ENCODE measurements around the gene ISOC1. TPM values are rescaled to one million over a fixed set of nuclear protein-coding genes. Genes with fewer than 3 reads are reported as not detected.

ISOC1 gene
- polyA plus RNA-seq, 1 donor (not counting 4 experiments of a cell fraction or from before 2014, with no cell fraction given): 26.4 TPM

DNA sequence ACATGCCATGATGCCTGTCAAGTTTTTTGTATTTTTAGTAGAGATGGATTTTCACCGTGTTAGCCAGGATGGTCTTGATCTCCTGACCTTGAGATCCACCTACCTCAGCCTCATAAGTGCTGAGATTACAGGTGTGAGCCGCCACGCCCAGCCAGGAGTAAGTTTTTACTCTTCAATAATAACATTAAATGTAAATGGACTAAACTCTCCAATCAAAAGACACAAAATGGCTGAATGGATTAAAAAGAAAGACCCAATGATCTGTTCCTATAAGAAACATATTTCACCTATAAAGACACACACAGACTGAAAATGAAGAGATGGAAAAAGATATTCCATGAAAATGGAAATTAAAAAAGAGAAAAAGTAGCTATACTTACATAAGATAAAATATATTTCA lies 37.2 kb upstream of the ISOC1 start:
- FAIRE-seq: no peak

DNA sequence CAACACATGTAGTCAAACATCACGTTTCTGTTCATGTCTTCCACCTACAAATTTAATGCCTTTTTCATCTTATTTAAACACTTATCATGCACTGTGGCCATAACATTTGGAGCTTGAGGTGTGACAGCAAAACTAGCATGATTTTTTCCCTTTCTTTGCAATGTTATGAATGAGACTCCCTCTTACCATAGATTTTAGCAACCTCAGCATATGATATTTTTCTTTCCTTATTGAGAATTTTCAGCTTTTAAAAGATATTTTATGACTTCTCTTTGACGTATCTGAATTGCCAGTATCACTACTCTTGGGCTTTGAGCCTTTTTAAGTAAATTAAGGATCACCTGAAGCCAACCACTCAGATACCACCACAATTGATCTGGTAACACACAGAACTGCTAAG lies 32.7 kb upstream of the ISOC1 start:
- no peaks in the 10 kb centered on the region for H3K27me3 ChIP-seq (ENCODE audit: control insufficient read depth, extremely low read depth, insufficient read depth, low read length)
- TF ChIP-seq EZH2 (IDR thresholded peaks at IDR 0.05; ENCODE audit: low read length): no peak
- TF ChIP-seq, protein P1, sequence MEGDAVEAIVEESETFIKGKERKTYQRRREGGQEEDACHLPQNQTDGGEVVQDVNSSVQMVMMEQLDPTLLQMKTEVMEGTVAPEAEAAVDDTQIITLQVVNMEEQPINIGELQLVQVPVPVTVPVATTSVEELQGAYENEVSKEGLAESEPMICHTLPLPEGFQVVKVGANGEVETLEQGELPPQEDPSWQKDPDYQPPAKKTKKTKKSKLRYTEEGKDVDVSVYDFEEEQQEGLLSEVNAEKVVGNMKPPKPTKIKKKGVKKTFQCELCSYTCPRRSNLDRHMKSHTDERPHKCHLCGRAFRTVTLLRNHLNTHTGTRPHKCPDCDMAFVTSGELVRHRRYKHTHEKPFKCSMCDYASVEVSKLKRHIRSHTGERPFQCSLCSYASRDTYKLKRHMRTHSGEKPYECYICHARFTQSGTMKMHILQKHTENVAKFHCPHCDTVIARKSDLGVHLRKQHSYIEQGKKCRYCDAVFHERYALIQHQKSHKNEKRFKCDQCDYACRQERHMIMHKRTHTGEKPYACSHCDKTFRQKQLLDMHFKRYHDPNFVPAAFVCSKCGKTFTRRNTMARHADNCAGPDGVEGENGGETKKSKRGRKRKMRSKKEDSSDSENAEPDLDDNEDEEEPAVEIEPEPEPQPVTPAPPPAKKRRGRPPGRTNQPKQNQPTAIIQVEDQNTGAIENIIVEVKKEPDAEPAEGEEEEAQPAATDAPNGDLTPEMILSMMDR (optimal IDR thresholded peaks at IDR 0.05 in 1 of 3, IDR thresholded peaks at IDR 0.05 in 1 of 3, conservative IDR thresholded peaks at IDR 0.05 in 1 of 3; ENCODE audit: extremely low read depth in 1 of 3, insufficient read depth in 2 of 3, low read length in 3 of 3): no peak
- H3K9me3 ChIP-seq (ENCODE audit: control insufficient read depth, low read depth, low read length): no peaks in the 10 kb centered on the region
- no peaks in the 10 kb centered on the region for H3K36me3 ChIP-seq (ENCODE audit: control insufficient read depth in 2 of 2, extremely low read depth in 1 of 2, insufficient read depth in 2 of 2, low read length in 2 of 2)
- H3K4me1 ChIP-seq (ENCODE audit: control insufficient read depth, extremely low read depth, insufficient read depth, low read length): no peaks in the 10 kb centered on the region
- no peak overlapping the region for H3K27ac ChIP-seq (ENCODE audit: control insufficient read depth, insufficient read depth, low read length)
- no peaks in the 10 kb centered on the region for H4K20me1 ChIP-seq (ENCODE audit: control insufficient read depth, extremely low read depth, insufficient read depth, low read length)
- H3K9ac ChIP-seq (ENCODE audit: control insufficient read depth, extremely low read depth, insufficient read depth, low read length): no peak overlapping the region
- no peaks in the 10 kb centered on the region for H3K79me2 ChIP-seq (ENCODE audit: control insufficient read depth, insufficient read depth, low read length)
- no peaks in the 10 kb centered on the region for H3K9me1 ChIP-seq (ENCODE audit: control insufficient read depth, extremely low read depth, insufficient read depth, low read length)
- dilution Hi-C loops (cut with MboI; ENCODE audit: extremely low pct_ligation_motif_present, low sequenced_read_pairs): no loop called here
- H2AFZ ChIP-seq (ENCODE audit: control insufficient read depth, low read length): no peak overlapping the region
- FAIRE-seq (no peak), DNase-seq (ENCODE audit: low read depth, low spot score) (no peak)
- H3K4me2 ChIP-seq (ENCODE audit: control insufficient read depth, extremely low read depth, insufficient read depth, low read depth, low read length): no peak overlapping the region
- H3K4me3 ChIP-seq (ENCODE audit: control insufficient read depth in 2 of 3, extremely low read depth in 1 of 3, insufficient read depth in 2 of 3, low read depth in 1 of 3, low read length in 3 of 3): no peak overlapping the region

More for the DNA sequence above, 37.2 kb upstream of the ISOC1 start:
- Histone ChIP-seq H3K4me2 (ENCODE audit: control insufficient read depth, extremely low read depth, insufficient read depth, low read depth, low read length) (no peak overlapping the region), H3K9me1 (ENCODE audit: control insufficient read depth, extremely low read depth, insufficient read depth, low read length) (no peaks in the 10 kb centered on the region), H3K27me3 (ENCODE audit: control insufficient read depth, extremely low read depth, insufficient read depth, low read length) (no peaks in the 10 kb centered on the region), H3K27ac (ENCODE audit: control insufficient read depth, insufficient read depth, low read length) (no peak overlapping the region), H3K79me2 (ENCODE audit: control insufficient read depth, insufficient read depth, low read length) (no peaks in the 10 kb centered on the region), H3K9ac (ENCODE audit: control insufficient read depth, extremely low read depth, insufficient read depth, low read length) (no peak overlapping the region), H2AFZ (ENCODE audit: control insufficient read depth, low read length) (no peak overlapping the region), H4K20me1 (ENCODE audit: control insufficient read depth, extremely low read depth, insufficient read depth, low read length) (no peaks in the 10 kb centered on the region), H3K9me3 (ENCODE audit: control insufficient read depth, low read depth, low read length) (no peaks in the 10 kb centered on the region), H3K4me3 (ENCODE audit: control insufficient read depth in 2 of 3, extremely low read depth in 1 of 3, insufficient read depth in 2 of 3, low read depth in 1 of 3, low read length in 3 of 3) (no peak overlapping the region), H3K36me3 (ENCODE audit: control insufficient read depth in 2 of 2, extremely low read depth in 1 of 2, insufficient read depth in 2 of 2, low read length in 2 of 2) (no peaks in the 10 kb centered on the region), H3K4me1 (ENCODE audit: control insufficient read depth, extremely low read depth, insufficient read depth, low read length) (no peaks in the 10 kb centered on the region)
- dilution Hi-C loops (cut with MboI; ENCODE audit: extremely low pct_ligation_motif_present, low sequenced_read_pairs): no loop called here
- no peak for TF ChIP-seq EZH2 (IDR thresholded peaks at IDR 0.05; ENCODE audit: low read length)
- TF ChIP-seq, protein P1 (optimal IDR thresholded peaks at IDR 0.05 in 1 of 3, IDR thresholded peaks at IDR 0.05 in 1 of 3, conservative IDR thresholded peaks at IDR 0.05 in 1 of 3; ENCODE audit: extremely low read depth in 1 of 3, insufficient read depth in 2 of 3, low read length in 3 of 3): no peak
- DNase-seq (ENCODE audit: low read depth, low spot score): no peak
